Ovary (tissue), 9 donors: ENCODE measurements around the gene RPRML. TPM values are rescaled to one million over a fixed set of nuclear protein-coding genes. Genes with fewer than 3 reads are reported as not detected.
"Not testable (repeated sequence)": the region's sequence is repeated elsewhere in the genome, so short reads cannot be mapped to it uniquely, and the experiment has no call there.

ENCODE experiments used
- DNase-seq, 5 donors: peaks; one replicate each; pipeline ENCODE4 v3.0.0-alpha.2; 2019 to 2020
- H3K27ac ChIP-seq, 2 donors: fragments of 200-600 bp; one replicate each; pipeline versions ENCODE4 v1.5.1 to v1.8.0; 2019 to 2022
- H3K27me3 ChIP-seq: fragments of 200-600 bp; one replicate; pipeline ENCODE4 v1.8.0; 2022
- H3K36me3 ChIP-seq: fragments of 200-600 bp; sonication (generic); one replicate; pipeline ENCODE4 v1.5.1; 2019
- H3K4me1 ChIP-seq: one replicate; pipeline ENCODE4 v1.8.1; 2013; ENCODE audit warnings: mild to moderate bottlenecking, moderate library complexity; ENCODE audit not compliant: insufficient read depth
- H3K4me3 ChIP-seq: fragments of 200-600 bp; sonication (generic); one replicate; pipeline ENCODE4 v1.5.1; 2017
- H3K9me3 ChIP-seq, 2 donors: fragments of 200-600 bp in 1 of 2; sonication (generic) in 1 of 2; one replicate each; pipeline versions ENCODE4 v1.5.1 to v1.8.1; 2013 to 2019; ENCODE audit warnings: mild to moderate bottlenecking in 1 of 2, moderate library complexity in 1 of 2
- EP300 ChIP-seq: sonication (generic); formaldehyde crosslinking; IDR thresholded peaks from one replicate; pipeline ENCODE4 v1.6.1; 2017; ENCODE audit warnings: antibody characterized with exemption
- POLR2A ChIP-seq: fragments of 450-650 bp; IDR thresholded peaks from one replicate; pipeline ENCODE4 v1.6.1; 2017; ENCODE audit warnings: antibody characterized with exemption, mild to moderate bottlenecking, moderate library complexity
- WGBS, 3 donors: extraction: QIAGEN DNeasy Blood & Tissue Kit in 1 of 3; methylation state at CpG; one replicate each; pipeline versions ENCODE4 v1.1.5 to v1.1.7; 2013 to 2017; 5-methylcytosine and 5-hydroxymethylcytosine counted together
- intact Hi-C, 4 donors: fragments of 100-400 bp; cut with DNase I; formaldehyde crosslinking; loops; one replicate each; pipeline versions ENCODE4 v1.11.0 to v1.15.1; 2022 to 2023
- polyA plus RNA-seq, 2 donors: library from polyadenylated mRNA; stranded (reverse); fragments of 200-250 nt in 1 of 2; fragments of 350-450 nt in 1 of 2; fragmentation: Illumina TruSeq in 1 of 2; extraction: RNeasy Lipid Tissue Mini Kit (QIAGEN cat#74804) in 1 of 2; gene quantifications; one replicate each; pipeline ENCODE4 v1.2.3, GENCODE V29; 2013 to 2014
- total RNA-seq, 7 donors: library from RNA; depleted of rRNA in 2 of 7; stranded (reverse); fragments of >200 nt in 2 of 7; fragmentation: NEBNext Ultra II Directional in 3 of 7; extraction: Animal tissue kit (Norgen Biotek cat#: 25700) in 3 of 7; gene quantifications; one replicate each; pipeline versions ENCODE4 v1.1.0 to v1.2.4, GENCODE V29; 2016 to 2023
- TF ChIP-seq, protein P1 (sequence below), 3 donors: fragments of 450-650 bp in 2 of 3; fragments of 200-600 bp in 1 of 3; IDR thresholded peaks; one replicate each; pipeline versions ENCODE4 v1.5.1 to v1.8.0; 2016 to 2022; ENCODE audit warnings: antibody characterized with exemption in 3 of 3, mild to moderate bottlenecking in 1 of 3
- donor health status: DM: no; HTN: no; CAD: no; lungs with moderate emphysema.
- donor health status: DM: no; HTN: no; CAD: no.
- donor health status: Bipolar disorder and iron deficiency.
- donor health status: DM: yes; HTN: yes; CAD: no.
- donor health status: DM: no; HTN: no; CAD: no.
- donor health status: DM: yes; HTN: yes; CAD: no.

The RPRML gene
- total and polyA plus RNA-seq, 9 donors = 0.69 TPM; not detected in 8

DNA sequence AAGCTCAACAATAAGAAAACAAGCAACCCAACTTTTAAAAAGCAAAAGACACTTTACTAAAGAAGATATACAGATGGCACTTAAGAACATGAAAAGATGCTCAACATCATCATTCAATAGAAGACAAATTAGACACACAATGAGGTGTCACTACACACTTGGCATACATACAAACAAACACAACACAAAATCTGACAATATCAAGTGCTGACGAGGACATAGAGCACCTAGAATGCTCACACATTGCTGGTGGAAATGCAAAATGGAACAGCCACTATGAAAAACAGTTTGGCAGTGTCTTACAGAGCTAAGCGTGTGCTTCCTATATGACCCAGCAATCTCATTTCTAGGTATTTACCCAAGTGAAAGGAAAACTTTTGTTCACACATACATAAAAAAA lies 18.9 kb downstream of the RPRML start:
- DNase-seq = no peak
- H3K4me1 ChIP-seq = peaks cover 1% of the 10 kb centered on the region
- no peak overlapping the region for H3K27ac ChIP-seq
- intact Hi-C loops = no loop called here
- no peak overlapping the region for H3K4me3 ChIP-seq
- TF ChIP-seq, protein P1, sequence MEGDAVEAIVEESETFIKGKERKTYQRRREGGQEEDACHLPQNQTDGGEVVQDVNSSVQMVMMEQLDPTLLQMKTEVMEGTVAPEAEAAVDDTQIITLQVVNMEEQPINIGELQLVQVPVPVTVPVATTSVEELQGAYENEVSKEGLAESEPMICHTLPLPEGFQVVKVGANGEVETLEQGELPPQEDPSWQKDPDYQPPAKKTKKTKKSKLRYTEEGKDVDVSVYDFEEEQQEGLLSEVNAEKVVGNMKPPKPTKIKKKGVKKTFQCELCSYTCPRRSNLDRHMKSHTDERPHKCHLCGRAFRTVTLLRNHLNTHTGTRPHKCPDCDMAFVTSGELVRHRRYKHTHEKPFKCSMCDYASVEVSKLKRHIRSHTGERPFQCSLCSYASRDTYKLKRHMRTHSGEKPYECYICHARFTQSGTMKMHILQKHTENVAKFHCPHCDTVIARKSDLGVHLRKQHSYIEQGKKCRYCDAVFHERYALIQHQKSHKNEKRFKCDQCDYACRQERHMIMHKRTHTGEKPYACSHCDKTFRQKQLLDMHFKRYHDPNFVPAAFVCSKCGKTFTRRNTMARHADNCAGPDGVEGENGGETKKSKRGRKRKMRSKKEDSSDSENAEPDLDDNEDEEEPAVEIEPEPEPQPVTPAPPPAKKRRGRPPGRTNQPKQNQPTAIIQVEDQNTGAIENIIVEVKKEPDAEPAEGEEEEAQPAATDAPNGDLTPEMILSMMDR (IDR thresholded peaks at IDR 0.05) = no peak
- TF ChIP-seq POLR2A = no peak
- no peak for TF ChIP-seq EP300
- H3K9me3 ChIP-seq = no peaks in the 10 kb centered on the region
- H3K36me3 ChIP-seq = no peaks in the 10 kb centered on the region
- 44 to 49% (median 44%) methylated on average over 2 of the region's 2 CpGs for WGBS, 3 donors
- H3K27me3 ChIP-seq = no peaks in the 10 kb centered on the region

DNA sequence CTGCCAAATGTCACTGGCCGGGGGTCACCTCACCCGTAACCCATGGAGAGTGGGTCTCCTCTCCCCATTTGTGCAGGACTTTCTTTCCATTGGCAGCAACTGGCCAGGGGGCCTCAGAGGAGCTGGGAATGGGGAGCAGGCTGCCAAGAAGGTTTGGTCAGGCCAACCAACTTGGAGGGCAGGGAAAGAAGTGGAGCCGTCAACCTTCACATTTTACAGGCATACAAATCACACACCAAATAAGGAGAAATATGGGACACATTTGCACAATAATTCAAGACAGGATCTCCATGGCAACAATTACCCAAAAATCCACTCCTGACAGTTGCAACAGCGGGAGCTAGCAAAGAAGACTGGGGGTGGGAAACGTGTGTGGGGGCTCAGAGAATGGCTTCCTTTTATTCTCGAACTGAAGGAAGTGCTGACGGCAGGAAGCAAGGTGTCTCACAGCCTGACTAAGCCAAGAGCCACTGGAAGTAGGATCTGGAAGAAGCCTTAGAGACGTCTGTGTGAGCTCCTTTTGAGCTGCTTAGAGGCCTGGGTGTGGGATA lies 20.9 kb downstream of the RPRML start:
- H3K36me3 ChIP-seq = no peaks in the 10 kb centered on the region
- no peak for DNase-seq
- TF ChIP-seq EP300 = no peak
- TF ChIP-seq POLR2A = no peak
- TF ChIP-seq, protein P1 (IDR thresholded peaks at IDR 0.05) = no peak
- WGBS, 3 donors = 68 to 73% (median 68%) methylated on average over 8 of the region's 8 CpGs
- H3K27ac ChIP-seq = no peak overlapping the region
- peaks cover 1% of the 10 kb centered on the region for H3K4me1 ChIP-seq
- intact Hi-C loops = no loop called here
- no peaks in the 10 kb centered on the region for H3K9me3 ChIP-seq
- H3K4me3 ChIP-seq = no peak overlapping the region
- no peaks in the 10 kb centered on the region for H3K27me3 ChIP-seq

DNA sequence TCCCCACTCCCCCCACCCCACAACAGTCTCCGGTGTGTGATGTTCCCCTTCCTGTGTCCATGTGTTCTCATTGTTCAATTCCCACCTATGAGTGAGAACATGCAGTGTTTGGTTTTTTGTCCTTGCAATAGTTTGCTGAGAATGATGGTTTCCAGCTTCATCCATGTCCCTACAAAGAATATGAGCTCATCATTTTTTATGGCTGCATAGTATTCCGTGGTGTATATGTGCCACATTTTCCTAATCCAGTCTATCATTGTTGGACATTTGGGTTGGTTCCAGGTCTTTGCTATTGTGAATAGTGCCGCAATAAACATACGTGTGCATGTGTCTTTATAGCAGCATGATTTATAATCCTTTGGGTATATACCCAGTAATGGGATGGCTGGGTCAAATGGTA lies 25.9 kb downstream of the RPRML start:
- H3K4me3 ChIP-seq, DNase-seq, H3K27me3 ChIP-seq, H3K36me3 ChIP-seq, H3K4me1 ChIP-seq, H3K27ac ChIP-seq, intact Hi-C loops, H3K9me3 ChIP-seq: not testable (repeated sequence)
- 72 to 93% (median 92%) methylated on average over 2 to 4 of the region's 4 CpGs for WGBS, 3 donors

DNA sequence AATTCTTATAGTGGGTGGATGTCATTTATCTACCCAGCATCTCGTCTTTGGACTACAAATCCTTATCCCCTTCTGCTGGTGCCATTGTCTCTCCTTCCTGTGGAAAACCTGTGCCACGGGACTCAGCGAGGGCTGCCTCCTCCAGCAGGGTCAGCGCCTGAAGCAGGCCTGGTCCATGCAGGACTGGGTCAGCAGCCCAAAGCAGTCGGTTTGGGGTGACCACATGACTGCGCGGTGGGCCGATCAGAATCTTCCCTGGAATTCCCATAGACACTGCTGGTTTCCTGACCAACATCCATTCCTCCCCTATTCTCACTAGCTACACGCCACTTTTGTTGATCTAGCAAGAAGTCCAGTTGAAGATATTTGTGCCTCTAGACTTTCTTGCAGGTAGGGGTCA lies 26.9 kb downstream of the RPRML start:
- DNase-seq = no peak
- Histone ChIP-seq H3K36me3 (no peaks in the 10 kb centered on the region), H3K4me1 (no peaks in the 10 kb centered on the region), H3K27me3 (no peaks in the 10 kb centered on the region), H3K4me3 (no peak overlapping the region), H3K9me3 (no peaks in the 10 kb centered on the region), H3K27ac (no peak overlapping the region)
- TF ChIP-seq POLR2A (no peak), EP300 (no peak)
- TF ChIP-seq, protein P1 (IDR thresholded peaks at IDR 0.05) = no peak
- intact Hi-C loops = no loop called here
- WGBS, 3 donors = 67 to 74% (median 68%) methylated on average over 9 of the region's 9 CpGs

DNA sequence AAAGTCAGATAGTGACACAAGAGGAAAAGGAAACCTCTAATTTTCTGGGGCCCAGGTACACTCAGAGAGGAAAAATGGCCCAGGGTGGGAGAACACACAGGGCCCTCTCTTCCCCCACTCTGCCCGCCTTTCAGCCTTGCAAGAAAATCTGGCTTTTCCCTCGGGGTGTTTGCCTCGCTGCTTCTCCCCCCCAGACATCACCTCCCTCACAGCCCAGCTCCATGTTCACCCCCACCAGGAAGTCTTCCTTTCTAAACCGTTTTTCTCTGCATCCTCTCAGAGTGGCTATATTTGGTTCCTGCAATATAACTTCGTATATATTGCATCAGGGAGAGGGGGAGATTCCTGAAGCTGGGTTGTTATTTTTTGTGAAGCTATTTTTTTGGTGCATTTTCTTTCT lies 27.3 kb downstream of the RPRML start:
- TF ChIP-seq, protein P1 (IDR thresholded peaks at IDR 0.05) = no peak
- TF ChIP-seq EP300 = no peak
- TF ChIP-seq POLR2A = no peak
- no peaks in the 10 kb centered on the region for H3K4me1 ChIP-seq
- no peak for DNase-seq
- WGBS, 3 donors = 16 to 27% (median 20%) methylated on average over 5 of the region's 5 CpGs
- intact Hi-C loops = no loop called here
- H3K9me3 ChIP-seq = no peaks in the 10 kb centered on the region
- H3K4me3 ChIP-seq = no peak overlapping the region
- H3K27ac ChIP-seq = no peak overlapping the region
- no peaks in the 10 kb centered on the region for H3K36me3 ChIP-seq
- H3K27me3 ChIP-seq = no peaks in the 10 kb centered on the region
